Esophagus (tissue), 2 donors: Measurements from ENCODE around the gene HADHB. TPM values are rescaled to one million over a fixed set of nuclear protein-coding genes. Genes with fewer than 3 reads are reported as not detected.
"Not testable (repeated sequence)": the region's sequence is repeated elsewhere in the genome, so short reads cannot be mapped to it uniquely, and the experiment has no call there.

Experiments
- H3K27ac ChIP-seq, 2 donors: one replicate each; pipeline ENCODE4 v1.5.1; 2013; ENCODE audit warnings: low read depth in 2 of 2, mild to moderate bottlenecking in 2 of 2, inconsistent platforms in 1 of 2, low read length in 1 of 2, moderate library complexity in 1 of 2
- H3K27me3 ChIP-seq, 2 donors: one replicate each; pipeline ENCODE4 v1.6.1; 2013; ENCODE audit warnings: low read length in 2 of 2, control low read depth in 1 of 2, mild to moderate bottlenecking in 1 of 2; ENCODE audit not compliant: insufficient read depth in 2 of 2, control insufficient read depth in 1 of 2
- H3K36me3 ChIP-seq, 2 donors: one replicate each; pipeline ENCODE4 v1.6.1; 2013; ENCODE audit warnings: low read length in 1 of 2; ENCODE audit not compliant: control insufficient read depth in 2 of 2, insufficient read depth in 2 of 2
- H3K4me1 ChIP-seq, 2 donors: one replicate each; pipeline ENCODE4 v1.6.1; 2013; ENCODE audit warnings: low read length in 1 of 2; ENCODE audit not compliant: control insufficient read depth in 2 of 2, insufficient read depth in 2 of 2
- H3K4me3 ChIP-seq, 2 donors: one replicate each; pipeline ENCODE4 v1.5.1; 2013; ENCODE audit warnings: low read length in 2 of 2, mild to moderate bottlenecking in 2 of 2, low read depth in 1 of 2, moderate library complexity in 1 of 2
- H3K9me3 ChIP-seq, 2 donors: one replicate each; pipeline ENCODE4 v1.6.1; 2013; ENCODE audit warnings: mild to moderate bottlenecking in 2 of 2, low read depth in 1 of 2, low read length in 1 of 2, moderate library complexity in 1 of 2; ENCODE audit not compliant: control insufficient read depth in 2 of 2, insufficient read depth in 1 of 2
- WGBS, 2 donors: extraction: QIAGEN DNeasy Blood & Tissue Kit; methylation state at CpG; one replicate each; pipeline ENCODE4 v1.1.7; 2013; 5-methylcytosine and 5-hydroxymethylcytosine counted together
- polyA plus RNA-seq, 2 donors: library from polyadenylated mRNA; stranded (reverse); fragments of 200-250 nt; gene quantifications; one replicate each; pipeline ENCODE4 v1.2.3, GENCODE V29; 2013
- donor health status: healthy with polysubstance abuse.
- donor health status: Bipolar disorder and iron deficiency.

The HADHB gene
- polyA plus RNA-seq, 2 donors: 50.0 to 82.4 TPM

- Histone ChIP-seq H3K4me1 (peaks cover 0 to 14% of the 10 kb centered on the region in 2 donors), H3K9me3 (no peaks in the 10 kb centered on the region), H3K27ac (peak overlapping the region; percentile 91 to 96), H3K36me3 (no peaks in the 10 kb centered on the region), H3K4me3 (peak overlapping the region in 1 of 2 donors; percentile 57), H3K27me3 (no peaks in the 10 kb centered on the region)
- 28 to 30% methylated on average over 22 of the region's 22 CpGs for WGBS, 2 donors
Observed at GRCh38 chr2:26300234-26300925, 55.6 kb downstream of the HADHB start.

GRCh38 chr2:26302846-26303245 is 58.1 kb downstream of the HADHB start:
- Histone ChIP-seq H3K27ac (peak overlapping the region in 1 of 2 donors; percentile 20), H3K9me3 (no peaks in the 10 kb centered on the region), H3K27me3 (no peaks in the 10 kb centered on the region), H3K36me3 (no peaks in the 10 kb centered on the region), H3K4me1 (peaks cover 0 to 14% of the 10 kb centered on the region in 2 donors), H3K4me3 (no peak overlapping the region)
- 53 to 60% methylated on average over 6 of the region's 6 CpGs for WGBS, 2 donors

- 46 to 58% methylated on average over 7 of the region's 7 CpGs for WGBS, 2 donors
- not testable (repeated sequence) for H3K27ac ChIP-seq, H3K4me3 ChIP-seq, H3K36me3 ChIP-seq, H3K4me1 ChIP-seq, H3K9me3 ChIP-seq, H3K27me3 ChIP-seq
Observed at GRCh38 chr2:26305094-26305493, 60.4 kb downstream of the HADHB start.

GRCh38 chr2:26305540-26305939 is 60.8 kb downstream of the HADHB start:
- H3K27me3 ChIP-seq: no peaks in the 10 kb centered on the region
- 50 to 57% methylated on average over 6 of the region's 6 CpGs for WGBS, 2 donors
- no peak overlapping the region for H3K27ac ChIP-seq
- peaks cover 0 to 7% of the 10 kb centered on the region in 2 donors for H3K4me1 ChIP-seq
- no peaks in the 10 kb centered on the region for H3K9me3 ChIP-seq
- no peak overlapping the region for H3K4me3 ChIP-seq
- no peaks in the 10 kb centered on the region for H3K36me3 ChIP-seq

GRCh38 chr2:26309921-26310320 is 65.2 kb downstream of the HADHB start:
- Histone ChIP-seq H3K27ac (no peak overlapping the region), H3K4me3 (no peak overlapping the region), H3K9me3 (no peaks in the 10 kb centered on the region), H3K36me3 (no peaks in the 10 kb centered on the region), H3K27me3 (no peaks in the 10 kb centered on the region), H3K4me1 (peaks cover 0 to 18% of the 10 kb centered on the region in 2 donors)
- WGBS, 2 donors: 85 to 86% methylated on average over 10 of the region's 10 CpGs

GRCh38 chr2:26312471-26312870 is 67.7 kb downstream of the HADHB start:
- Histone ChIP-seq H3K9me3 (no peaks in the 10 kb centered on the region), H3K4me1 (peaks cover 0 to 18% of the 10 kb centered on the region in 2 donors), H3K27me3 (no peaks in the 10 kb centered on the region), H3K36me3 (no peaks in the 10 kb centered on the region), H3K4me3 (no peak overlapping the region), H3K27ac (no peak overlapping the region)
- 51 to 74% methylated on average over 9 of the region's 9 CpGs for WGBS, 2 donors

- peaks cover 0 to 18% of the 10 kb centered on the region in 2 donors for H3K4me1 ChIP-seq
- H3K27me3 ChIP-seq: no peaks in the 10 kb centered on the region
- no peak overlapping the region for H3K27ac ChIP-seq
- no peaks in the 10 kb centered on the region for H3K9me3 ChIP-seq
- H3K36me3 ChIP-seq: no peaks in the 10 kb centered on the region
- no peak overlapping the region for H3K4me3 ChIP-seq
- 73 to 74% methylated on average over 12 of the region's 12 CpGs for WGBS, 2 donors
Observed at GRCh38 chr2:26313446-26313845, 68.7 kb downstream of the HADHB start.

GRCh38 chr2:26314243-26314642 is 69.5 kb downstream of the HADHB start:
- H3K9me3 ChIP-seq: no peaks in the 10 kb centered on the region
- H3K27ac ChIP-seq: no peak overlapping the region
- H3K27me3 ChIP-seq: no peaks in the 10 kb centered on the region
- H3K4me3 ChIP-seq: no peak overlapping the region
- H3K36me3 ChIP-seq: no peaks in the 10 kb centered on the region
- WGBS, 2 donors: 59 to 71% methylated on average over 8 of the region's 8 CpGs
- H3K4me1 ChIP-seq: peaks cover 0 to 18% of the 10 kb centered on the region in 2 donors

- H3K9me3 ChIP-seq: no peaks in the 10 kb centered on the region
- no peak overlapping the region for H3K27ac ChIP-seq
- H3K36me3 ChIP-seq: no peaks in the 10 kb centered on the region
- no peaks in the 10 kb centered on the region for H3K27me3 ChIP-seq
- peaks cover 0 to 18% of the 10 kb centered on the region in 2 donors for H3K4me1 ChIP-seq
- WGBS, 2 donors: 59 to 63% methylated on average over 2 of the region's 2 CpGs
- H3K4me3 ChIP-seq: no peak overlapping the region
Observed at GRCh38 chr2:26316041-26316440, 71.3 kb downstream of the HADHB start.

- Histone ChIP-seq H3K4me1 (peaks cover 0 to 18% of the 10 kb centered on the region in 2 donors), H3K4me3 (no peak overlapping the region), H3K27me3 (no peaks in the 10 kb centered on the region), H3K36me3 (no peaks in the 10 kb centered on the region), H3K27ac (no peak overlapping the region), H3K9me3 (no peaks in the 10 kb centered on the region)
- 90 to 94% methylated on average over 6 of the region's 6 CpGs for WGBS, 2 donors
Observed at GRCh38 chr2:26316845-26317244, 72.1 kb downstream of the HADHB start.
